ENCODE measurements around the gene ZSCAN5B.

DNA sequence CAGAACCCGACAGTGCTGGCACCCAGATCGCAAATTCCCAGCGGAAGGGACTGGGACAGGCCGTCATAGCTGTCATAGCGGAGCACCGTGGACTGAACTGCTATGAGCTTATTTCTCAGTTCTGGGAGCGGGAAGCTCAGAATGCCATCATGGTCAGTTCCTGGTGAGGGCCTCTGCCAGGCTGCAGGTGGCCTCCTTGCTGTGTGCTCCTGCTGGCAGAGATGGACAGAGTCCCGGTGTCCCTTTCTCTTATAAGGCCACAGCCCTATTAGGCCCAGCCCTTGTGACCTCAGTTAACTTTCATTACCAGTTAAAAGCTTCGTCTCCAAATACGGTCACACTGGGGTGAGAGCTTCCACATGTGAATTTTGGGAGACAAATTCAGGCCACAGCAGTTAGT, 51.9 kb downstream of the ZSCAN5B start:
- TF ChIP-seq KDM1A (CRISPR knock-in tag; IDR thresholded peaks at IDR 0.05) (no peak), CTCF (CRISPR knock-in tag; IDR thresholded peaks at IDR 0.05) (no peak), ZNF460 (CRISPR knock-in tag; IDR thresholded peaks at IDR 0.05; ENCODE audit: borderline replicate concordance) (no peak)
